ENCODE data around the gene CNOT6.

GRCh38 chr5:180618829-180619562, 124.8 kb downstream of the CNOT6 start:
- TF ChIP-seq GATA2 (IDR thresholded peaks at IDR 0.05; ENCODE audit: low read depth, low read length), result no peak
- TF ChIP-seq GATA3 (IDR thresholded peaks at IDR 0.05; ENCODE audit: low read depth, low read length), result no peak

All from SH-SY5Y (cell line).